Stimulated activated naive CD4-positive, alpha-beta T cell treated with Interleukin-2 at 50 U/mL for 16 hours (primary cell): Measurements from ENCODE around the gene OR13C8.
"Not testable (repeated sequence)": the region's sequence is repeated elsewhere in the genome, so short reads cannot be mapped to it uniquely, and the experiment has no call there.

Experiments
- DNase-seq: peaks from one replicate; lab custom pipeline; 2025; lab: John Stamatoyannopoulos, UW

Gene OR13C8, protein sequence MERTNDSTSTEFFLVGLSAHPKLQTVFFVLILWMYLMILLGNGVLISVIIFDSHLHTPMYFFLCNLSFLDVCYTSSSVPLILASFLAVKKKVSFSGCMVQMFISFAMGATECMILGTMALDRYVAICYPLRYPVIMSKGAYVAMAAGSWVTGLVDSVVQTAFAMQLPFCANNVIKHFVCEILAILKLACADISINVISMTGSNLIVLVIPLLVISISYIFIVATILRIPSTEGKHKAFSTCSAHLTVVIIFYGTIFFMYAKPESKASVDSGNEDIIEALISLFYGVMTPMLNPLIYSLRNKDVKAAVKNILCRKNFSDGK

GRCh38 chr9:104568868-104569267 is at the start of gene OR13C8:
Gene OR13C8 (plus strand): TSS chr9:104569168. CDS start chr9:104569168, 0 bp downstream.
- no peak for DNase-seq

DNA sequence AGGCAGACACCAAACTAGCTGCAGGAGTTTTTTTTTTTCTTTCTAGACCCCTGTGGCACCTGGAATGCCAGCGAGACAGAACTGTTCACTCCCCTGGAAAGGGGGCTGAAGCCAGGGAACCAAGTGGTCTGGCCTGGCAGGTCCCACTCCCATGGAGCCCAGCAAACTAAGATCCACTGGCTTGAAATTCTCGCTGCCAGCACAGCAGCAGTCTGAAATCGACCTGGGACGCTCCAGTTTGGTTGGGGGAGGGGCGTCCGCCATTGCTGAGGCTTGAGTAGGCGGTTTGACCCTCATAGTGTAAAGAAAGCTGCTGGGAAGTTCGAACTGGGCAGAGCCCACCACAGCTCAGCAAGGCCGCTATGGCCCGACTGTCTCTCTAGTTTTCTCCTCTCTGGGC is 48.7 kb upstream of the OR13C8 start:
- not testable (repeated sequence) for DNase-seq

DNA sequence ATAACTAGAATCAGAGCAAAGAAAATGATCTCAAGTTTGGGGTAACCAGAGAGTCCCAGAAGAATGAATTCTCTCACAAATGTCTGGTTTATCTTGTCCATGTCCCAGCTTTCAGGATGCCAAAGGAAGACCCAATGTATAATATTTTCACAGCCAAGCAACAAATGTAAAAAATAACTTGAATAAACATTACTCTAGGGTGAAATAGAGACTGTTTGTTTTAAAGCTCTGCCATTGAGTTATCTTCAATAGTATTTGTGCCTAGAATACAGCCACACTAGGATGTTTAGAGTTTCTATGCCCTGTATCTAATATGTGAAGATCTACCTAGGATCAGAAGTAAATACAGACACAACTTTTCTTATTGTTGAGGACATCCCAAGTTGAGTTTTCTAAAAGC is 41.9 kb upstream of the OR13C8 start, which contains the start of gene OR13C4:
OR13C4 (minus strand) TSS at position 101 of the 400 bp plus-strand sequence; CDS start at position 101, 0 bp downstream.
- DNase-seq: no peak

- no peak for DNase-seq
Observed at GRCh38 chr9:104536756-104537155, 32.2 kb upstream of the OR13C8 start, which contains the start of gene OR13C3. Gene OR13C3 (minus strand): TSS chr9:104536856. CDS start chr9:104536723, 133 bp downstream.

DNA sequence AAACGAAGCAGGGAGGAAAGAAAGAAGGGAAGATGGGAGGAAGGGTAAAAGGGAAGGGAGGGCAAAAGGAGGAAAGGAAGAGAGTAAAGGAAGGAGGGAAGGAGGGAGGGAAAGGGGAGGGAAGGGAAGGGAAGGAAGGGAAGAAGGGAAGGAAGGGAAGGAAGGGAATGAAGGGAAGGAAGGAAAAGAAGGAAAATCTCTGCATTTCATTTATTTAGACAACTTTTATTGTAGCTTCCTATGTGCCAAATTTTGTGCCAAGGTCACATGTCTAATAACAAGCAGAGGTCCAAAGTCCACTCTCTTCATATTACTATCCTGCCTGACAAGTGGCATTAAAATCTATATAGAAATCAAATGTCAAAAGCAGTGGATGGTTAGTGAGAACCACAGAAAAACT is 29.7 kb upstream of the OR13C8 start:
- no peak for DNase-seq

- no peak for DNase-seq
Observed at GRCh38 chr9:104544644-104545043, 24.3 kb upstream of the OR13C8 start.

DNA sequence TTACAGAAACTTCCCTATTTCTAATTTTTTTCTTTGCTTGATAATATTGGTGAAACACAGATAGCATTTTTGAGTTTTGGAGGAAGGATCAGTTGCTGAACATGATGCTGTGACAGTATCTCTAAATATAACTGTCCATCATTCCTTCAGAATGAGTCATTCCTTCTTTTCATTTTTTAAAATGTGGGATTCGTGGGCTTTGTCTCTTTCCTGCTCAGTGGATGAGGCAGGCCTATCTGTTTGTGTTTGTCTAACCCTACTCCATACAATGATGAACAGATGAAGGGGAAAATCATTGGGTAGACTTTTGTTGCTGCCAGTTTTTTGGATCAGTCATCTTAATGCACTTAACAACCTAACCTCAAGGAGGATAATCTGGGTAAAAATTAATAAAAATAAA is 15.7 kb upstream of the OR13C8 start:
- no peak for DNase-seq

- DNase-seq: no peak
Observed at GRCh38 chr9:104555521-104555920, 13.4 kb upstream of the OR13C8 start.

- DNase-seq: no peak
Observed at GRCh38 chr9:104556830-104557634, 11.9 kb upstream of the OR13C8 start.

GRCh38 chr9:104564358-104564757 is 4.6 kb upstream of the OR13C8 start:
- no peak for DNase-seq

DNA sequence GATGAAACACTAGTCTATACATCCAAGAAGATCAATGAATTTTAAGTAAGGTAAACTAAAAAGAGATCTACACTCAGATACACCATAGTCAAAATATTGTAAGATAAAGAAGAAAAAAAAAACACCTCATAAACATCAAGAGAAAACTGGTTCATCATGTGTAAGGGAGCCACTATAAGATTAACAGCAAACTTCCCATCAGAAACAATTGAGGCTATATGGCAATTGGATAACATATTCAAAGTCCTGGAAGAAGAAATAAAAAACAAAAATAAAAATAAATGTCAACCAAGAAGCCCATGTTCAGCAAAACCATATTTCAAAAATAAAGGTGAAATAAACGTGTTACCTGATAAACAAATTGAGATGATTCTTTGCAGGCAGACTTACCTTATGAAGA is 3.6 kb downstream of the OR13C8 start:
- no peak for DNase-seq

GRCh38 chr9:104575456-104575855 is 6.5 kb downstream of the OR13C8 start:
- DNase-seq: no peak

DNA sequence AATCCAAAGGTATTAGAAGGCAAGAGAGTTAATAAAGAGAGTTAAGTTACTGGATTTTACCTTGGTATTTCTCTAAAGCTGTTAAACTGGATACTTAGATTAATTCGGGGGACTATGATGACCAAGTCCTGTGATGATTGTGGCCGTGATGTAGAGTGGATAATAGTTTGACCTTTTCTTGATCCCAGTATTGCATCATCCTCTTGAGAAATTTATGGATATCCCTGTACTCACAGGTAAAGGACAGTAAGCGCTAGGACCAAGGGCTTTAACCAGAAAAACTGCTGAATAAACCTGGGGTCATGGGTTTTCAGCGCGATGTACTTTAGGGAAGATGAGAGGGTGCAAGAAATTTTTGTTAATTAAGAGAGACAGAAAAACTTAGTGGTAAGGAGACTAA is 8.3 kb downstream of the OR13C8 start:
- no peak for DNase-seq

GRCh38 chr9:104580562-104580961 is 11.6 kb downstream of the OR13C8 start:
- DNase-seq: no peak

- DNase-seq: no peak
Observed at GRCh38 chr9:104586496-104587180, 17.7 kb downstream of the OR13C8 start.

GRCh38 chr9:104589626-104590025 is 20.7 kb downstream of the OR13C8 start:
- no peak for DNase-seq

GRCh38 chr9:104598749-104599148 is 29.8 kb downstream of the OR13C8 start:
- not testable (repeated sequence) for DNase-seq

DNA sequence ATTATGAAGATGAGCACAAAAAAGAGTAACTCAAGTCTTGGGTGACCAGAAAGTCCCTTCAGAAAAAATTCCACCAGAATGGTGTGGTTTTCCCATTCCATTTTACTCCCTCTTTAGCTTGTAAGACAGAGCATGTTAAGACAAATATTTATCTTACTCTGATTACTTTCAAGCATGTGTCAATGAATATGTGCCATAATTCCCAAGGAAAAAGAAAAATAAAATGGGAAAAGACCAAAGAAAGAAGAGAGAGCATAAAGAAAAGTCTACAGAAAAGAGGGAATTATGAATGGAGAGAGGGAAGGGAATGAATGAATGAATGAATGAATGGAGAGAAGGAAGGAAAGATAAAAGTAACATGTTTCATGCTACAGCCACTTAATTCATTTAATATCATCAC is 30.3 kb downstream of the OR13C8 start, which contains the start of gene OR13C5:
OR13C5 (minus strand) TSS at position 101 of the 400 bp plus-strand sequence; CDS start at position 101, 0 bp downstream.
- DNase-seq: not testable (repeated sequence)

DNA sequence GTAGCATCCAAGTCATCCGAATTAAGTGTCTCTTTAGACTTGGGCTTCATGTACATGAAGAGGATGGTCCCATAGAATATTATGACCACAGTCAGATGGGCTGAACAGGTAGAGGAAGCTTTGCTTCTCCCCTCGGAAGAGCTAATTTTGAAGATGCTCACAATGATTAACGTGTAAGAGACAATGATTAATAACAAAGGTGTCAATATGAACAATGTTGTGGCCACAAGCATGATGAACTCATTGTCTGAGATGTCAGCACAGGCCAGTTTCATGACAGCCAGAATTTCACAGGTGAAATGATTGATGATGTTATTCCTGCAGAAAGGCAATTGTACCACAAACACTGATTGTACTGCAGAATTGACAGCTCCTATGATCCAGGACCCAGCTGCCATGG is 35.8 kb downstream of the OR13C8 start:
- no peak for DNase-seq

DNA sequence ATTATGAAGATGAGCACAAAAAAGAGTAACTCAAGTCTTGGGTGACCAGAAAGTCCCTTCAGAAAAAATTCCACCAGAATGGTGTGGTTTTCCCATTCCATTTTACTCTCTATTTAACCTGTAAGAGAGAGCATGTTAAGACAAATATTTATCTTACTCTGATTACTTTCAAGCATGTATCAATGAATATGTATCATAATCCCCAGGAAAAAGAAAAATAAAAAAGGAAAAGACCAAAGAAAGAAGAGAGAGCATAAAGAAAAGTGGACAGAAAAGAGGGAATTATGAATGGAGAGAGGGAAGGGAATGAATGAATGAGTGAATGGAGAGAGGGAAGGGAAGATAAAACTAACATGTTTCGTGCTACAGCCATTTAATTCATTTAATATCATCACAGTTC is 36.6 kb downstream of the OR13C8 start, which contains the start of gene OR13C2:
OR13C2 (minus strand) TSS at position 101 of the 400 bp plus-strand sequence; CDS start at position 101, 0 bp downstream.
- DNase-seq: not testable (repeated sequence)

DNA sequence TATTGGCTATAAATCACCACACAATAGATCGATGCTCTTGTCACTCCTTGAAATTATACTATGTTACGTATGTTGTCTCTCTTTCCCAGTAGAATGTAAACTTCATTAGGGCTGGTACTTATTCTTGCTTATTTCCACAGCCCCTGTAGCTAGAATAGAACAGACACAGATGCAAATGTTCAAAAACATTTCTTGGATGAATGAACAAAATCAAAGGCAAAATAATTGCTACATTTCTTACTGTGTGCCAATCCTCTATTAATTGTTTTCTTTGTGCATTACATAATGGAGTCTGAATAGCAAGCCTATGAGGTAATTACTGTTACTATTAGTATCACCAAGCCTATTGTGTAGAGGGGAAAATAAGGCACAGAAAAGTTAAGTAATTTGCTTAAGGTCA is 37.2 kb downstream of the OR13C8 start:
- no peak for DNase-seq

- DNase-seq: no peak
Observed at GRCh38 chr9:104608336-104608735, 39.4 kb downstream of the OR13C8 start.
